HCT116 (cell line): Measurements from ENCODE around the gene GMPPA.

ENCODE experiments used
- ATF3 ChIP-seq: IDR thresholded peaks from 2 replicates; pipeline ENCODE4 v1.6.1; 2012
- CEBPB ChIP-seq: IDR thresholded peaks from 2 replicates; pipeline ENCODE4 v1.6.1; 2012; ENCODE audit warnings: low read depth
- CTCF ChIP-seq, 3 experiments: fragments of 200-600 bp in 1 of 3; sonication (generic) in 1 of 3; IDR thresholded peaks in 2 of 3; conservative IDR thresholded peaks in 1 of 3; 2 replicates each; pipeline ENCODE4 v1.5.1; 2012 to 2017; ENCODE audit warnings: low read depth in 2 of 3, low read length in 2 of 3, antibody characterized with exemption in 1 of 3, borderline replicate concordance in 1 of 3, control low read depth in 1 of 3, mild to moderate bottlenecking in 1 of 3, mixed read lengths in 1 of 3, mixed run types in 1 of 3, moderate library complexity in 1 of 3; ENCODE audit not compliant: insufficient read depth in 1 of 3
- EZH2phosphoT487 ChIP-seq: fragments of 200-600 bp; IDR thresholded peaks from 2 replicates; pipeline ENCODE4 v1.6.1; 2018; ENCODE audit warnings: antibody characterized with exemption, borderline replicate concordance
- MAX ChIP-seq: IDR thresholded peaks from 2 replicates; pipeline ENCODE4 v1.6.1; 2012
- POLR2A ChIP-seq: IDR thresholded peaks from 2 replicates; pipeline ENCODE4 v1.7.0; 2011; ENCODE audit warnings: borderline replicate concordance; ENCODE audit not compliant: insufficient read depth, insufficient read length; ENCODE audit errors: extremely low read depth
- RAD21 ChIP-seq: IDR thresholded peaks from 2 replicates; pipeline ENCODE4 v1.6.1; 2012; ENCODE audit warnings: low read depth, mild to moderate bottlenecking
- REST ChIP-seq: IDR thresholded peaks from 2 replicates; pipeline ENCODE4 v1.6.1; 2012; ENCODE audit warnings: low read depth
- SIN3A ChIP-seq: IDR thresholded peaks from 2 replicates; pipeline ENCODE4 v1.6.1; 2012; ENCODE audit warnings: low read depth
- SP1 ChIP-seq: IDR thresholded peaks from 2 replicates; pipeline ENCODE4 v1.6.1; 2012; ENCODE audit warnings: low read depth
- YY1 ChIP-seq: IDR thresholded peaks from 2 replicates; pipeline ENCODE4 v1.6.1; 2011; ENCODE audit warnings: low read length, low read depth, moderate library complexity, mild to moderate bottlenecking; ENCODE audit not compliant: insufficient replicate concordance; ENCODE audit errors: extremely low read depth
- ZNF274 ChIP-seq: fragments of 200-500 bp; sonication (Bioruptor generic); IDR thresholded peaks from 2 replicates; pipeline ENCODE4 v1.6.1; 2014; ENCODE audit warnings: mild to moderate bottlenecking, low read depth, low read length, inconsistent platforms

GRCh38 chr2:219513787-219514186, 15.1 kb downstream of the GMPPA start:
- TF ChIP-seq RAD21 = no peak
- TF ChIP-seq CTCF (IDR thresholded peaks at IDR 0.05 in 2 of 3, conservative IDR thresholded peaks at IDR 0.05 in 1 of 3; ENCODE audit: borderline replicate concordance in 1 of 3, insufficient read depth in 1 of 3, low read depth in 2 of 3, low read length in 2 of 3) = no peak
- TF ChIP-seq SIN3A = no peak
- no peak for TF ChIP-seq MAX
- no peak for TF ChIP-seq CEBPB
- TF ChIP-seq YY1 = no peak
- TF ChIP-seq ATF3 = no peak
- no peak for TF ChIP-seq REST
- no peak for TF ChIP-seq POLR2A
- no peak for TF ChIP-seq EZH2phosphoT487
- no peak for TF ChIP-seq SP1
- no peak for TF ChIP-seq ZNF274
